DMS114 treated with DMSO at 0.1 percent for 48 hours (cell line): Measurements from ENCODE around the gene ALOX12B.
"Not testable (repeated sequence)": the region's sequence is repeated elsewhere in the genome, so short reads cannot be mapped to it uniquely, and the experiment has no call there.

Experiments used
- DNase-seq: peaks from one replicate; lab custom pipeline; 2025; ENCODE audit not compliant: unreplicated experiment; lab: John Stamatoyannopoulos, UW

ALOX12B gene

GRCh38 chr17:8067806-8068205 is 19.7 kb downstream of the ALOX12B start:
- DNase-seq: no peak

GRCh38 chr17:8066841-8067775 is 20.4 kb downstream of the ALOX12B start:
- no peak for DNase-seq

- no peak for DNase-seq
These were observed 22.9 kb downstream of the ALOX12B start for GRCh38 chr17:8064561-8065019.

GRCh38 chr17:8063761-8064534 is 23.6 kb downstream of the ALOX12B start:
- no peak for DNase-seq

GRCh38 chr17:8062807-8063483 is 24.6 kb downstream of the ALOX12B start:
- DNase-seq: no peak

GRCh38 chr17:8062435-8062806 is 25.1 kb downstream of the ALOX12B start:
- DNase-seq: no peak

GRCh38 chr17:8061851-8062250 is 25.7 kb downstream of the ALOX12B start:
- not testable (repeated sequence) for DNase-seq

- DNase-seq: peak; percentile 59
These were observed 27.2 kb downstream of the ALOX12B start for GRCh38 chr17:8060274-8060673.

- no peak for DNase-seq
These were observed 28.4 kb downstream of the ALOX12B start for GRCh38 chr17:8059131-8059530.

- DNase-seq: peak; percentile 84
These were observed 29.8 kb downstream of the ALOX12B start for GRCh38 chr17:8057691-8058114.

GRCh38 chr17:8056976-8057625 is 30.4 kb downstream of the ALOX12B start:
- DNase-seq: no peak

GRCh38 chr17:8056232-8056975 is 31.1 kb downstream of the ALOX12B start:
- DNase-seq: no peak

- no peak for DNase-seq
These were observed 31.7 kb downstream of the ALOX12B start for GRCh38 chr17:8055851-8056231.

- no peak for DNase-seq
These were observed 33.9 kb downstream of the ALOX12B start for GRCh38 chr17:8053600-8053999.

GRCh38 chr17:8052256-8053252 is 35.0 kb downstream of the ALOX12B start:
- DNase-seq: no peak

GRCh38 chr17:8051831-8052230 is 35.7 kb downstream of the ALOX12B start:
- DNase-seq: no peak

- DNase-seq: no peak
These were observed 38.8 kb downstream of the ALOX12B start for GRCh38 chr17:8048736-8049135.

GRCh38 chr17:8048236-8048635 is 39.3 kb downstream of the ALOX12B start:
- no peak for DNase-seq

- no peak for DNase-seq
These were observed 39.8 kb downstream of the ALOX12B start for GRCh38 chr17:8047769-8048110.
